ENCODE data around the gene PDLIM1. TPM values are rescaled to one million over a fixed set of nuclear protein-coding genes. Genes with fewer than 3 reads are reported as not detected.
A peak's percentile ranks its signal among the peaks of the same experiment; 100 is the strongest.

PDLIM1 gene
- total and polyA plus RNA-seq, 10 of the 15 experiments (the other 5 are each of a cell fraction or from before 2014, with no cell fraction given), result 95.7 to 714 (median 309) TPM

DNA sequence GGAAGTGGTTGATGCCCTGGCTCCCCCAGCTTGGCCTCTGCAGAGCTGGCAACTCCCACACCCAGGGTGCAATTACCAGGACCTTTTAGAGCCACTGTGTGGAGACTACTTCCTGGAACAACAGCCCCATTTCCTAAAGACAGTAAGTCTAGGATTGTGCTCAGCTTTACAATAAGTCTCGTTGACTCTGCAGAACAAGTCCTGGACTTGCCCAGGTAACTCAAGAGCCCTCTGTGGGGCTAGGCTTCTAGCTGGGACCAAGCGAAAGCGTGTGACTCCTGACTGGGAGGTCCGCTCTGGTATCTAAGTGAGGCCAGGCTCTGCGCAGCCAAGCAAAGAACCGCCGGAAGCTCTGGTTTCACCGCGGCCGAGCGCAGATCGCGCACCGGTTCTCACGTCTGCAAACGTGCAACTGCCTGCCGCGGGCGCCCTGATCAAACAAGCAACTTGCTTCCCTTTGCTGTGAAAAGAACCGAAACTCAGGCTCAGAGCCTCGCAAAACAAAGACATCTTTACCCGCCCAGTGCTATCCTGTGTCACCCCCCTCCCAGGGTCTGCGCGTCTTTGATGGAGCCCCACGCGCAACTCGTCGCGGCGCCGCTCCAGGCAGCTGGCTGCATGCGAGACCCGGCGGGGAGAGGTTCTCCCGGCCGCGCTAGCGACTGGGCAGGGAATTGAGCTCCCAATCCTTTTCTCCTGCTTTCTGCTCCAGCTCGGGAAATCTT is 4.4 kb upstream of the PDLIM1 start (continued):
- TF ChIP-seq EZH2 (IDR thresholded peaks at IDR 0.05; ENCODE audit: borderline replicate concordance, control insufficient read depth, low read depth, low read length), result no peak
- no peak for TF ChIP-seq FOXK2 (IDR thresholded peaks at IDR 0.05)
- no peak for TF ChIP-seq NR2C1 (IDR thresholded peaks at IDR 0.05)
- no peak for TF ChIP-seq CHD4 (IDR thresholded peaks at IDR 0.05)
- no peak for TF ChIP-seq ATF3 (IDR thresholded peaks at IDR 0.05; ENCODE audit: borderline replicate concordance, extremely low read depth, low read depth, low read length)
- TF ChIP-seq MTA2 (IDR thresholded peaks at IDR 0.05; ENCODE audit: low read depth), result peak; percentile 73
- TF ChIP-seq, protein P1, sequence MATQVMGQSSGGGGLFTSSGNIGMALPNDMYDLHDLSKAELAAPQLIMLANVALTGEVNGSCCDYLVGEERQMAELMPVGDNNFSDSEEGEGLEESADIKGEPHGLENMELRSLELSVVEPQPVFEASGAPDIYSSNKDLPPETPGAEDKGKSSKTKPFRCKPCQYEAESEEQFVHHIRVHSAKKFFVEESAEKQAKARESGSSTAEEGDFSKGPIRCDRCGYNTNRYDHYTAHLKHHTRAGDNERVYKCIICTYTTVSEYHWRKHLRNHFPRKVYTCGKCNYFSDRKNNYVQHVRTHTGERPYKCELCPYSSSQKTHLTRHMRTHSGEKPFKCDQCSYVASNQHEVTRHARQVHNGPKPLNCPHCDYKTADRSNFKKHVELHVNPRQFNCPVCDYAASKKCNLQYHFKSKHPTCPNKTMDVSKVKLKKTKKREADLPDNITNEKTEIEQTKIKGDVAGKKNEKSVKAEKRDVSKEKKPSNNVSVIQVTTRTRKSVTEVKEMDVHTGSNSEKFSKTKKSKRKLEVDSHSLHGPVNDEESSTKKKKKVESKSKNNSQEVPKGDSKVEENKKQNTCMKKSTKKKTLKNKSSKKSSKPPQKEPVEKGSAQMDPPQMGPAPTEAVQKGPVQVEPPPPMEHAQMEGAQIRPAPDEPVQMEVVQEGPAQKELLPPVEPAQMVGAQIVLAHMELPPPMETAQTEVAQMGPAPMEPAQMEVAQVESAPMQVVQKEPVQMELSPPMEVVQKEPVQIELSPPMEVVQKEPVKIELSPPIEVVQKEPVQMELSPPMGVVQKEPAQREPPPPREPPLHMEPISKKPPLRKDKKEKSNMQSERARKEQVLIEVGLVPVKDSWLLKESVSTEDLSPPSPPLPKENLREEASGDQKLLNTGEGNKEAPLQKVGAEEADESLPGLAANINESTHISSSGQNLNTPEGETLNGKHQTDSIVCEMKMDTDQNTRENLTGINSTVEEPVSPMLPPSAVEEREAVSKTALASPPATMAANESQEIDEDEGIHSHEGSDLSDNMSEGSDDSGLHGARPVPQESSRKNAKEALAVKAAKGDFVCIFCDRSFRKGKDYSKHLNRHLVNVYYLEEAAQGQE (IDR thresholded peaks at IDR 0.05; ENCODE audit: low read depth, low read length), result no peak
- no peak for TF ChIP-seq MXI1 (IDR thresholded peaks at IDR 0.05; ENCODE audit: low read depth, low read length)
- TF ChIP-seq, protein P2, sequence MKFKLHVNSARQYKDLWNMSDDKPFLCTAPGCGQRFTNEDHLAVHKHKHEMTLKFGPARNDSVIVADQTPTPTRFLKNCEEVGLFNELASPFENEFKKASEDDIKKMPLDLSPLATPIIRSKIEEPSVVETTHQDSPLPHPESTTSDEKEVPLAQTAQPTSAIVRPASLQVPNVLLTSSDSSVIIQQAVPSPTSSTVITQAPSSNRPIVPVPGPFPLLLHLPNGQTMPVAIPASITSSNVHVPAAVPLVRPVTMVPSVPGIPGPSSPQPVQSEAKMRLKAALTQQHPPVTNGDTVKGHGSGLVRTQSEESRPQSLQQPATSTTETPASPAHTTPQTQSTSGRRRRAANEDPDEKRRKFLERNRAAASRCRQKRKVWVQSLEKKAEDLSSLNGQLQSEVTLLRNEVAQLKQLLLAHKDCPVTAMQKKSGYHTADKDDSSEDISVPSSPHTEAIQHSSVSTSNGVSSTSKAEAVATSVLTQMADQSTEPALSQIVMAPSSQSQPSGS (IDR thresholded peaks at IDR 0.05; ENCODE audit: low read length), result no peak
- peak; percentile 57; the same call in 1 of the 2 replicates for TF ChIP-seq YY1 (IDR thresholded peaks at IDR 0.05; ENCODE audit: low read depth, low read length)
- 0 out of 2 replicates have a peak, but pooled peaks have one; percentile 21 for TF ChIP-seq JUNB (IDR thresholded peaks at IDR 0.05)
- peak; percentile 89; the same call in 1 of the 2 replicates for TF ChIP-seq DPF2 (IDR thresholded peaks at IDR 0.05)
- TF ChIP-seq IKZF1 (conservative IDR thresholded peaks at IDR 0.05), result peak; percentile 92
- TF ChIP-seq PML (IDR thresholded peaks at IDR 0.05; ENCODE audit: low read length), result no peak
- peak; percentile 57; the same call in 1 of the 3 replicates for TF ChIP-seq POU2F2 (IDR thresholded peaks at IDR 0.05; ENCODE audit: borderline replicate concordance, low read depth, low read length)
- no peak for TF ChIP-seq SUZ12 (IDR thresholded peaks at IDR 0.05; ENCODE audit: unreplicated experiment)
- no peak for TF ChIP-seq JUND (IDR thresholded peaks at IDR 0.05; ENCODE audit: low read depth, low read length)
- no peak for TF ChIP-seq CHD1 (IDR thresholded peaks at IDR 0.05; ENCODE audit: low read depth, low read length)
- no peak for TF ChIP-seq ZNF274 (IDR thresholded peaks at IDR 0.05; ENCODE audit: insufficient read depth, insufficient read length)
- TF ChIP-seq ELK1 (IDR thresholded peaks at IDR 0.05; ENCODE audit: low read depth, low read length), result peak; percentile 78
- TF ChIP-seq NRF1 (conservative IDR thresholded peaks at IDR 0.05; ENCODE audit: low read depth, low read length), result 0 out of 2 replicates have a peak, but pooled peaks have one; percentile 17
- peak; percentile 41; the same call in 1 of the 2 replicates for TF ChIP-seq RB1 (IDR thresholded peaks at IDR 0.05; ENCODE audit: borderline replicate concordance)
- peak; percentile 86 for TF ChIP-seq CREM (IDR thresholded peaks at IDR 0.05; ENCODE audit: low read depth)
- TF ChIP-seq SP1 (IDR thresholded peaks at IDR 0.05; ENCODE audit: low read depth, low read length), result peak; percentile 61

Measured in GM12878 (cell line).